ENCODE results near the gene DYRK2.

The DYRK2 gene

GRCh38 chr12:67648521-67649260, at the start of gene DYRK2:
Gene DYRK2, plus strand, starts transcription at chr12:67648745. Its CDS starts 389 bp downstream, at chr12:67649134.
- no peak for TF ChIP-seq CTCF (IDR thresholded peaks at IDR 0.05; ENCODE audit: insufficient read depth, low read depth, low read length, missing control alignments)
- peak within 1 kb of the TSS; percentile 98 for H3K4me3 ChIP-seq (ENCODE audit: low read depth, low read length)
- peak; percentile 90 for DNase-seq (ENCODE audit: low read depth)

GRCh38 chr12:67599691-67600090, 48.9 kb upstream of the DYRK2 start:
- no peak for TF ChIP-seq CTCF (IDR thresholded peaks at IDR 0.05; ENCODE audit: insufficient read depth, low read depth, low read length, missing control alignments)

GRCh38 chr12:67601126-67601525, 47.4 kb upstream of the DYRK2 start:
- H3K4me3 ChIP-seq (ENCODE audit: low read depth, low read length): no peak overlapping the region
- DNase-seq (ENCODE audit: low read depth): no peak
- TF ChIP-seq CTCF (IDR thresholded peaks at IDR 0.05; ENCODE audit: insufficient read depth, low read depth, low read length, missing control alignments): no peak

More at GRCh38 chr12:67599691-67600090, 48.9 kb upstream of the DYRK2 start:
- no peak overlapping the region for H3K4me3 ChIP-seq (ENCODE audit: low read depth, low read length)
- no peak for DNase-seq (ENCODE audit: low read depth)

- TF ChIP-seq CTCF (IDR thresholded peaks at IDR 0.05; ENCODE audit: insufficient read depth, low read depth, low read length, missing control alignments): no peak
- no peak for DNase-seq (ENCODE audit: low read depth)
- H3K4me3 ChIP-seq (ENCODE audit: low read depth, low read length): no peak overlapping the region
These were observed 39.2 kb upstream of the DYRK2 start for GRCh38 chr12:67609226-67609870.

GRCh38 chr12:67613040-67613439, 35.5 kb upstream of the DYRK2 start:
- no peak for DNase-seq (ENCODE audit: low read depth)
- H3K4me3 ChIP-seq (ENCODE audit: low read depth, low read length): no peak overlapping the region
- no peak for TF ChIP-seq CTCF (IDR thresholded peaks at IDR 0.05; ENCODE audit: insufficient read depth, low read depth, low read length, missing control alignments)

- no peak overlapping the region for H3K4me3 ChIP-seq (ENCODE audit: low read depth, low read length)
- TF ChIP-seq CTCF (IDR thresholded peaks at IDR 0.05; ENCODE audit: insufficient read depth, low read depth, low read length, missing control alignments): no peak
- no peak for DNase-seq (ENCODE audit: low read depth)
These were observed 30.9 kb upstream of the DYRK2 start for GRCh38 chr12:67617629-67618028.

All from GM12865 (cell line).